ENCODE data around the gene MICAL3. TPM values are rescaled to one million over a fixed set of nuclear protein-coding genes. Genes with fewer than 3 reads are reported as not detected.

MICAL3 gene
- total RNA-seq, 4 donors from 2014 or later, result 24.3 to 29.7 (median 28.2) TPM

DNA sequence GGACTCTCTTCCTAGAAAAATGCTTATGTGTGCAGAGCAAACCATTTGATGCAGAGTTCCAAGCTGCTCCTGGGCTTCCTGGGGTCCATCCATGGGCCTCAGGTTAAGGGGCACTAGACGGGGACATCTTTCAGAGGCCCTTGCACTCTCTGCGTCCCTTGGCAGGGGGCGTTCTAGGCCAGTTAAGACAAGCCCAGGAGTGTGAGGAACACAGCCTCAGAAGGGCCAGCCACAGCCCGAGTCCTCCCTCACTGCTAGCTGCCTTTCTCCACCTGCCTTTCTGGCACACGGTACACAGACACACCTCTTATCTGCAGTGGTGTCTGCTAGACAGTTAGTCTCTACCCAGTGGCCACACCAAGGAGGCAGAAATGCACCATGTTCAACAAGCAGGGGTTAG lies 232.1 kb downstream of the MICAL3 start:
- intact Hi-C loops (cut with DNase I; ENCODE audit: low total_unique reads), result no loop called here

DNA sequence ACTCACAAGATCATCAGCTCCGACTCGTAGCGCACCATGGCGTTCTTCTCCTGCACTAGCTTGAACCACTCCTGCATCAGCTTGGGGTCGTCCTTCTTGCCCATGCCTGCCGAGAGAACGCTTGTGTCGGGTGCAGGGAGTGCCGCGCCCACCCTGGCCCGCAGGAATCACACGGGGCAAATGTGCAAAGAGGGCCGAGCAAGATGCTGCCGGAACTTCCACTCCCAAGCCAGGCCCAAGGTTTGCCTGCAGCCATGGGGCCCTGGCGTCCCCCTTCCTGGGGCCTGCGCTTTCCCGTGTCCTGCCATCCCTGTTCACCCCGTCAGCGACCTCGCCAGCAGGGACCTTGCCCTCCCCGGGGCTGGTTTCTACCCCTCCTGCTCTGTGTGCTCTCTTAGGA lies 233.2 kb downstream of the MICAL3 start:
- no peak overlapping the region for H3K4me3 ChIP-seq (ENCODE audit: low read depth, poor library complexity, severe bottlenecking)
- intact Hi-C loops (cut with DNase I; ENCODE audit: low total_unique reads), result no loop called here
- TF ChIP-seq CTCF (IDR thresholded peaks at IDR 0.05), result no peak
- no peak for TF ChIP-seq POLR2A (IDR thresholded peaks at IDR 0.05)
- no peak for DNase-seq (ENCODE audit: low spot score in 2 of 2)
- WGBS, 2 donors, result 93 to 94% methylated on average over 21 of the region's 21 CpGs

More for the DNA sequence above, 232.1 kb downstream of the MICAL3 start:
- H3K4me3 ChIP-seq (ENCODE audit: low read depth, poor library complexity, severe bottlenecking), result no peak overlapping the region
- DNase-seq (ENCODE audit: low spot score in 2 of 2), result no peak
- 56 to 60% methylated on average over 5 of the region's 5 CpGs for WGBS, 2 donors
- TF ChIP-seq POLR2A (IDR thresholded peaks at IDR 0.05) (no peak), CTCF (IDR thresholded peaks at IDR 0.05) (no peak)

DNA sequence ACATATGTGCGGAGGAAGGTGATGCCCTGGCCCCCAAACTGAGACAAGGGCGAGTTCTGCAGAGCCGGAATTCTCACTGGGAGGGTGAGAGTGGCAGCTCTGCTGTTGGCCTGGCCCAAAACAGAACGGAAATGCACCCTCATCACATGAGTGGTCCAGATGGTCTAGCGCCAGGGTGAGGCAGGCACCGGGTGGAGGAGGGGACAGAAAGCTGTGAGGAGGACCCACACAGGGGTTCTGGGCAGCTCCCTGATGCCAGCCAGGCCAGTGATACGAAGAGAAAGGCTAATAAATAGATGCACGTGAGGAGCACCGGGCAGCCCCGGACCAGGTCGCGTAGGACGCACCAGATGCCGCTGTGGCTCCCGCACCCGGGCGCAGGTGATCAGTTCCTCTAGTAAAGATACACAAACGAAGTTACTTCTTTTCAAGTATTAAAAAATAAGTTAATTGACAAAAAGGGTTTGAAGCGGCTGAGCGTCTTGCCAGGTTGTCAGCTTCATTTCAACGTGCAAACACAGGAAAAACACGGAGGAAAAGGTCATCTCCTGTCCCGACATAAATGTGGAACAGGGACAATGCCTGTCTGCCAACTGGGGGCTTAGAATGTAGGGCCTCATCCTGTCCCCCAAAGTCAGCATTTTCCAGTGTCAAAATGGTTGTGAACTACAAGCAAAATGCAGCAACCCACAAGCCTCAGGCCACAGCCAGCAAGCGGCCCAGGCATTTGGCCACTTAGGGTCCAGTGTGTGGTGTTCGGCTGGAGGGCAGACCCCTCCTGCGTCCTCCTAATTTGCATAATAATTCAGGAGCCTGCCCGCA lies 234.8 kb downstream of the MICAL3 start:
- no peak for TF ChIP-seq POLR2A (IDR thresholded peaks at IDR 0.05)
- no peak for TF ChIP-seq CTCF (IDR thresholded peaks at IDR 0.05)
- no peak overlapping the region for H3K4me3 ChIP-seq (ENCODE audit: low read depth, poor library complexity, severe bottlenecking)
- DNase-seq (ENCODE audit: low spot score in 2 of 2), result no peak
- intact Hi-C loops (cut with DNase I; ENCODE audit: low total_unique reads), result no loop called here
- WGBS, 2 donors, result 89 to 94% methylated on average over 27 of the region's 27 CpGs

DNA sequence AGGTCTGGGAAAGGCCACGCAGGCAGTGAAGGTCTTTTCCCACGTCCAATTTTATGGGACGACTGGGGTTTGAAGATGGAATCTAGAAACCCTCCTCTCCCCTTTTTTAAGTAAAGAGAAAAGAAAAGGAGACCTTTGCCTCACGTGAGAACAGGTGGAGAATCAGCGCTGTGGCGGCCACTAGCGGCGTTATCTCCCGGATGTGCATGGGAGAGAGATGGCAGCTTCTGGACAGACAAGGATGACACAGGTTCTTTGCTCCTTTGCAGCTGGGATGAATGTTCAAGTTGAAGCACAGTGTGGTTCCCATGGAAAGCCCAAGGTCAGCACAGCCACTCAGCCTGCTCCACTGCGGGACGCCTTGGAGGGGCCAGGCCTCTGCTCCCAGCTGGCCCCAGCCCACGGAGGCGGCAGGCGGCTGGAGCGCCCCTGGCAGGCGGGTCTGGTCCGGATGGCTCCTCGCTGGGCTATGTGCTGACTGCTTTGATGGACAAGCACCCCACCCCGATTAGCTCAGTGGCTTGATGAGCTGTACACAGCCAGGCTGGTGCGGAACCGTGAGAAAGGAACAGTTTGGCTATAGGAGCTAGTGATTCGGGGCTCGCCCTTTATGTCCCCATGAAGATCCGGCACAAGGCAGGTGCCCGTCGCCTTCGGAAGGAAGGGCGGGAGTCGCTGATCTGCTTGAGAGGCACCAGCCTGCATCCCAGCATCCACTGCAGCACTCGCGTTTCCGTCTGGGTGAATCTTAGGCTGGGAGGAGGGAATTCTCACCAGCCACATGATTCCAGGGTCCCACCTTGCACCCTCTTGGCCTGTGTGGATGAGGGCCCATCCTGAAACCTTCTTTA lies 235.6 kb downstream of the MICAL3 start:
- H3K4me3 ChIP-seq (ENCODE audit: low read depth, poor library complexity, severe bottlenecking), result no peak overlapping the region
- 89 to 94% methylated on average over 24 to 32 of the region's 32 CpGs for WGBS, 2 donors
- intact Hi-C loops (cut with DNase I; ENCODE audit: low total_unique reads), result no loop called here
- TF ChIP-seq POLR2A (IDR thresholded peaks at IDR 0.05) (no peak), CTCF (IDR thresholded peaks at IDR 0.05) (no peak)
- no peak for DNase-seq (ENCODE audit: low spot score in 2 of 2)

- DNase-seq (ENCODE audit: low spot score in 2 of 2), result no peak
- no peak overlapping the region for H3K4me3 ChIP-seq (ENCODE audit: low read depth, poor library complexity, severe bottlenecking)
- intact Hi-C loops (cut with DNase I; ENCODE audit: low total_unique reads), result no loop called here
- WGBS, 2 donors, result 85 to 88% methylated on average over 21 of the region's 21 CpGs
- TF ChIP-seq POLR2A (IDR thresholded peaks at IDR 0.05) (no peak), CTCF (IDR thresholded peaks at IDR 0.05) (no peak)
Observed at GRCh38 chr22:17787716-17788330, 236.5 kb downstream of the MICAL3 start.
